ENCODE data around the gene MAP2K2. TPM values are rescaled to one million over a fixed set of nuclear protein-coding genes. Genes with fewer than 3 reads are reported as not detected.

MAP2K2 gene
- polyA plus RNA-seq, 1 donor from 2014 or later, result 95.5 TPM

DNA sequence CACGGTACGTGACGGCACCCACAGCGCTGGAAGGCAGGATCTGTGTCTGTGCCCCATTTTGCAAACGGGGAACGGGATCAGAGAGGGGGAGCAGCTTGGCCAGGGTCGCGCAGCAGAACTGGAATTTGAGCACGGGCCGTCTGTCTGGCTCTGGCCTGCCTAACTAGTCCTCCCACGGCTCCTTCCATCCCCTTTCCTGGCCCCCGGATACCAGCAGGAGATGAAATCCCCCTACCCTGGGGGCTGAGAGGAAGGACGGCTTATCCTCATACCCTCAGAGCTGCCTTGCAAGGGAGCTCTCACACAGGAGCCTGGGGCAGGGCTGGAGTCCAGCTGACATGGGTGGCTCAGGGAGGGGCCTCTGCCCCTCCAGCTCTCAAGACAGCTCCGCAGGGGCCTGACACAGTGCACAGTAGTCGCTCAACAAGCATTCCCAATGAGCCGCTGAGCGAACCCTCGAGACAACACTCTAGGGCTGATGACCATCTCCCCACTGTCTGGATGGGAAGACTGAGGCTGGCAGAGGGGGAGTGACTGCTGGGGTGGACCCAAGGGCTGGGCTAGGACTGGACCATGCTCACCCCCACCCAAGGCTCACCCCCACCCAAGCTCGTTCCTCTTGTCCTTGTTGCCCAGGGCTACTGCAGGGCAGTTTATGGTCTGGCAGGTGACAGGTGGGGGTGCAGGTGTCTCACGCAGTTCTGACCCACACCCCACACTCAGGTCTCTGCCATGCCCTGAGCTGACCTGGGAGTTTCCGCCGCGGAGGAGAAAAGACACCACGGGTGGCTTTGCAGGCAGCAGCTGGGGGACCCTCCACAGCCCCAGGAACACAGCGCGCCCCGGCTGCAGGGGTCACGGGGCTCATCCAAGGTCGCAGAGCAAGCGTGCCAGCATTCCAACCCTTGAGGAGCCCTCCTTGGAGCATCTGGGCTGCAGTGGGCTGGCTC, 61.2 kb downstream of the MAP2K2 start:
- Histone ChIP-seq H2AFZ (ENCODE audit: low read depth, low read length) (no peak overlapping the region), H4K20me1 (ENCODE audit: insufficient read depth) (peaks cover 5% of the 10 kb centered on the region), H3F3A (ENCODE audit: insufficient read depth, low read length, poor library complexity, severe bottlenecking) (no peaks in the 10 kb centered on the region), H3K36me3 (ENCODE audit: insufficient read depth, low read length) (no peaks in the 10 kb centered on the region), H3K4me3 (ENCODE audit: low read length) (no peak overlapping the region), H3K9ac (ENCODE audit: low read length) (no peak overlapping the region), H3K79me2 (replicated peaks; ENCODE audit: insufficient read depth, low read length) (peaks cover 3% of the 10 kb centered on the region), H3K9me3 (ENCODE audit: low read length) (no peaks in the 10 kb centered on the region), H3K9me2 (ENCODE audit: insufficient read depth, low read length) (no peaks in the 10 kb centered on the region), H3K27me3 (ENCODE audit: insufficient read depth, low read depth, low read length) (peaks cover 6% of the 10 kb centered on the region), H3K27ac (ENCODE audit: low read length) (no peak overlapping the region), H3K4me2 (ENCODE audit: low read length) (no peak overlapping the region)
- no peak for TF ChIP-seq EZH2 (IDR thresholded peaks at IDR 0.05; ENCODE audit: borderline replicate concordance, insufficient read depth, low read length, poor library complexity, severe bottlenecking)
- TF ChIP-seq, protein P1, sequence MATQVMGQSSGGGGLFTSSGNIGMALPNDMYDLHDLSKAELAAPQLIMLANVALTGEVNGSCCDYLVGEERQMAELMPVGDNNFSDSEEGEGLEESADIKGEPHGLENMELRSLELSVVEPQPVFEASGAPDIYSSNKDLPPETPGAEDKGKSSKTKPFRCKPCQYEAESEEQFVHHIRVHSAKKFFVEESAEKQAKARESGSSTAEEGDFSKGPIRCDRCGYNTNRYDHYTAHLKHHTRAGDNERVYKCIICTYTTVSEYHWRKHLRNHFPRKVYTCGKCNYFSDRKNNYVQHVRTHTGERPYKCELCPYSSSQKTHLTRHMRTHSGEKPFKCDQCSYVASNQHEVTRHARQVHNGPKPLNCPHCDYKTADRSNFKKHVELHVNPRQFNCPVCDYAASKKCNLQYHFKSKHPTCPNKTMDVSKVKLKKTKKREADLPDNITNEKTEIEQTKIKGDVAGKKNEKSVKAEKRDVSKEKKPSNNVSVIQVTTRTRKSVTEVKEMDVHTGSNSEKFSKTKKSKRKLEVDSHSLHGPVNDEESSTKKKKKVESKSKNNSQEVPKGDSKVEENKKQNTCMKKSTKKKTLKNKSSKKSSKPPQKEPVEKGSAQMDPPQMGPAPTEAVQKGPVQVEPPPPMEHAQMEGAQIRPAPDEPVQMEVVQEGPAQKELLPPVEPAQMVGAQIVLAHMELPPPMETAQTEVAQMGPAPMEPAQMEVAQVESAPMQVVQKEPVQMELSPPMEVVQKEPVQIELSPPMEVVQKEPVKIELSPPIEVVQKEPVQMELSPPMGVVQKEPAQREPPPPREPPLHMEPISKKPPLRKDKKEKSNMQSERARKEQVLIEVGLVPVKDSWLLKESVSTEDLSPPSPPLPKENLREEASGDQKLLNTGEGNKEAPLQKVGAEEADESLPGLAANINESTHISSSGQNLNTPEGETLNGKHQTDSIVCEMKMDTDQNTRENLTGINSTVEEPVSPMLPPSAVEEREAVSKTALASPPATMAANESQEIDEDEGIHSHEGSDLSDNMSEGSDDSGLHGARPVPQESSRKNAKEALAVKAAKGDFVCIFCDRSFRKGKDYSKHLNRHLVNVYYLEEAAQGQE (IDR thresholded peaks at IDR 0.05; ENCODE audit: borderline replicate concordance), result no peak
- TF ChIP-seq POLR2AphosphoS5 (IDR thresholded peaks at IDR 0.05), result no peak
- TF ChIP-seq SMC3 (conservative IDR thresholded peaks at IDR 0.05; ENCODE audit: poor library complexity), result no peak
- no peak for TF ChIP-seq EP300 (conservative IDR thresholded peaks at IDR 0.05; ENCODE audit: poor library complexity, severe bottlenecking)
- TF ChIP-seq, protein P2, sequence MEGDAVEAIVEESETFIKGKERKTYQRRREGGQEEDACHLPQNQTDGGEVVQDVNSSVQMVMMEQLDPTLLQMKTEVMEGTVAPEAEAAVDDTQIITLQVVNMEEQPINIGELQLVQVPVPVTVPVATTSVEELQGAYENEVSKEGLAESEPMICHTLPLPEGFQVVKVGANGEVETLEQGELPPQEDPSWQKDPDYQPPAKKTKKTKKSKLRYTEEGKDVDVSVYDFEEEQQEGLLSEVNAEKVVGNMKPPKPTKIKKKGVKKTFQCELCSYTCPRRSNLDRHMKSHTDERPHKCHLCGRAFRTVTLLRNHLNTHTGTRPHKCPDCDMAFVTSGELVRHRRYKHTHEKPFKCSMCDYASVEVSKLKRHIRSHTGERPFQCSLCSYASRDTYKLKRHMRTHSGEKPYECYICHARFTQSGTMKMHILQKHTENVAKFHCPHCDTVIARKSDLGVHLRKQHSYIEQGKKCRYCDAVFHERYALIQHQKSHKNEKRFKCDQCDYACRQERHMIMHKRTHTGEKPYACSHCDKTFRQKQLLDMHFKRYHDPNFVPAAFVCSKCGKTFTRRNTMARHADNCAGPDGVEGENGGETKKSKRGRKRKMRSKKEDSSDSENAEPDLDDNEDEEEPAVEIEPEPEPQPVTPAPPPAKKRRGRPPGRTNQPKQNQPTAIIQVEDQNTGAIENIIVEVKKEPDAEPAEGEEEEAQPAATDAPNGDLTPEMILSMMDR (IDR thresholded peaks at IDR 0.05; ENCODE audit: poor library complexity, severe bottlenecking), result no peak
- no peak for TF ChIP-seq RAD21 (conservative IDR thresholded peaks at IDR 0.05)
- no peak for TF ChIP-seq MXI1 (conservative IDR thresholded peaks at IDR 0.05; ENCODE audit: poor library complexity, severe bottlenecking)
- no peak for TF ChIP-seq TAF1 (IDR thresholded peaks at IDR 0.05; ENCODE audit: low read depth)

DNA sequence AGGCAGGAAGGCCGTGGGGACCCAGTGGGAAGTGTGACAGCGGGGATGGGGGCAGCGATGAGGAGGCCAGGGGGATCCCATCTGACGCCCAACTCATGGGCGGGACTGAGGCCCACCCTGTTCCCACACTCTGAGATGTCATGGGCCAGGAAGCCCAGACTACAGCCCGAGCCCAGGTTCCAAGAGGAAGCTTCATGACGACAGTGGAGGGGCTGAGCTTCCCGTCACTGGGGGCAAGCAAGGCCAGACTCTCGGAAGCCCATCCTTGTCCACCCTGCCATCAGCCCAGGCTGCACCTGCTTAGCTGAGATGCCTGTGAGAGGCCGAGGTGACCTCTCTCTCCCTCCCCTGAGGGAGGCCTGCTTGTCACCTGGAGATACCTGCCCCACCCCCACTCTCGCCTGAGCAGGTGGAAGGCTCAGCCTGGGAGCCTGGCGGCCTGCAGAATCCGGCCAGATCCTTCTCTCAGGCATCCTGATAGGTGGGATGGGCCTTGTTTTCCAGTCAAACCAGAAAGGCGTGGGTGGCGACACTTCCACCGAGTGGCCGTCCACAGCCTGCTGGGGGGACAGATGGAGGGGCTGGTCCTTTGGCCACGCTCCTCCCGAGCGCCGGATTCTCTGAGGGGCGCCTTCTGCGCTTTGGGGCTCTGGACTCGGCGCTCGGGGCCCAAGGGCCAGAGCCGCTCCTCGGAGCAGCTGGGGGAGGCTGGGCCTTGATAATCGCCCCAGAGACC, 62.1 kb downstream of the MAP2K2 start:
- Histone ChIP-seq H4K20me1 (ENCODE audit: insufficient read depth) (peaks cover 5% of the 10 kb centered on the region), H3K4me2 (ENCODE audit: low read length) (no peak overlapping the region), H3K79me2 (replicated peaks; ENCODE audit: insufficient read depth, low read length) (peaks cover 3% of the 10 kb centered on the region), H3K27me3 (ENCODE audit: insufficient read depth, low read depth, low read length) (no peaks in the 10 kb centered on the region), H3K36me3 (ENCODE audit: insufficient read depth, low read length) (no peaks in the 10 kb centered on the region), H3F3A (ENCODE audit: insufficient read depth, low read length, poor library complexity, severe bottlenecking) (no peaks in the 10 kb centered on the region), H3K27ac (ENCODE audit: low read length) (no peak overlapping the region), H3K9ac (ENCODE audit: low read length) (no peak overlapping the region), H2AFZ (ENCODE audit: low read depth, low read length) (no peak overlapping the region), H3K4me3 (ENCODE audit: low read length) (no peak overlapping the region), H3K9me2 (ENCODE audit: insufficient read depth, low read length) (no peaks in the 10 kb centered on the region), H3K9me3 (ENCODE audit: low read length) (no peaks in the 10 kb centered on the region)
- TF ChIP-seq EP300 (conservative IDR thresholded peaks at IDR 0.05; ENCODE audit: poor library complexity, severe bottlenecking) (no peak), SMC3 (conservative IDR thresholded peaks at IDR 0.05; ENCODE audit: poor library complexity) (no peak), RAD21 (conservative IDR thresholded peaks at IDR 0.05) (no peak), TAF1 (IDR thresholded peaks at IDR 0.05; ENCODE audit: low read depth) (no peak), EZH2 (IDR thresholded peaks at IDR 0.05; ENCODE audit: borderline replicate concordance, insufficient read depth, low read length, poor library complexity, severe bottlenecking) (no peak), POLR2AphosphoS5 (IDR thresholded peaks at IDR 0.05) (no peak), MXI1 (conservative IDR thresholded peaks at IDR 0.05; ENCODE audit: poor library complexity, severe bottlenecking) (no peak)
- TF ChIP-seq, protein P1 (IDR thresholded peaks at IDR 0.05; ENCODE audit: borderline replicate concordance), result no peak
- TF ChIP-seq, protein P2 (IDR thresholded peaks at IDR 0.05; ENCODE audit: poor library complexity, severe bottlenecking), result no peak

Measured in neural cell (in vitro differentiated cells).